LNCAP (cell line): Measurements from ENCODE around the gene KRTAP10-3.

ENCODE experiments used
- CTCF ChIP-seq: fragments of 450-650 bp; IDR thresholded peaks from 2 replicates; pipeline ENCODE4 v1.5.1; 2017; ENCODE audit warnings: mild to moderate bottlenecking

KRTAP10-3 gene

DNA sequence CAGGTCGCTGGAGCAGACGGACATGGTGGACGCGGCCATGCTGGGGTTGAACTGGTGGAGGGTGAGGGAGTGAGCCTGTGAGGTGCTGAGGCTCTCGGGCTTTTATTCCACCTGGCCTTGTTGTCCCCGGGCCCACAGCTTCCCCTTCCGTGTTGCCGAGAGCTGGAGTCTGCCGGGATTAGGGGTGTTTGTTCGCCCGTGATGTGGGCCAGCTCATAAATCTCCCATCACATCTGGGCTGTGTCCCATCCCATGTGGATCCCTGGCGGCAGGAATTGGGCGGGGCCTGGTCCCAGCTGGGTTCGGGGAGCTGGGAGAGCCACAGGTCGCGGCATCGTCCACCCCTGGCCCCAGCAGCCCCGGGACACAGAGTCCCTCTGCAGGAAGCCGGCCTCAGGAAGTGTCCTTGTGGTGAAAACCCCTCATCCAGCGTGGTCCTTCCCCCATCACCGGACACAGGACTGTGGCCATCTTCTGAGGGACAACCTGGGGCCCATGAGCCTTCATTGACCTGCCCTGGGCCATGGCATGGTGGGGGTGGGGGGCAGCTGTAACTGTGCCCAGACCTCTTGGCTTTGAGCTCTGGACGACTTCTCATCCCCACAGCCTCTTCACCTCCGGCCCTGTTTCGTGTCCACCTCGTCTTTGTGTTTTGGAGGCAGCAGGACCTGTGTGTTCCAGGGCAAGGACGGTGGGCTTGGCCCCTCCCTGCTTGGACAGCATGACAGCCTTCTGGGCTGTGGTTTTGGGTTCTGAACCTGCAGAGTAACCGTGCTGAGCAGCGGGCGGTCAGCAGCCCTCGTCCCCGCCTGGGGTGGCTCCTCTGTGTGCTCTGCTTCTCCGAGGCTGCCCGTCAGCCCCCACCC is 34.1 kb upstream of the KRTAP10-3 start, which contains the start of gene KRTAP10-6:
Gene KRTAP10-6, minus strand, starts transcription at position 60 of the 866 bp plus-strand sequence. Its CDS starts 21 bp downstream, at position 39.
- no peak for TF ChIP-seq CTCF

- no peak for TF ChIP-seq CTCF
Measured at GRCh38 chr21:44590311-44590721, 31.7 kb upstream of the KRTAP10-3 start.

DNA sequence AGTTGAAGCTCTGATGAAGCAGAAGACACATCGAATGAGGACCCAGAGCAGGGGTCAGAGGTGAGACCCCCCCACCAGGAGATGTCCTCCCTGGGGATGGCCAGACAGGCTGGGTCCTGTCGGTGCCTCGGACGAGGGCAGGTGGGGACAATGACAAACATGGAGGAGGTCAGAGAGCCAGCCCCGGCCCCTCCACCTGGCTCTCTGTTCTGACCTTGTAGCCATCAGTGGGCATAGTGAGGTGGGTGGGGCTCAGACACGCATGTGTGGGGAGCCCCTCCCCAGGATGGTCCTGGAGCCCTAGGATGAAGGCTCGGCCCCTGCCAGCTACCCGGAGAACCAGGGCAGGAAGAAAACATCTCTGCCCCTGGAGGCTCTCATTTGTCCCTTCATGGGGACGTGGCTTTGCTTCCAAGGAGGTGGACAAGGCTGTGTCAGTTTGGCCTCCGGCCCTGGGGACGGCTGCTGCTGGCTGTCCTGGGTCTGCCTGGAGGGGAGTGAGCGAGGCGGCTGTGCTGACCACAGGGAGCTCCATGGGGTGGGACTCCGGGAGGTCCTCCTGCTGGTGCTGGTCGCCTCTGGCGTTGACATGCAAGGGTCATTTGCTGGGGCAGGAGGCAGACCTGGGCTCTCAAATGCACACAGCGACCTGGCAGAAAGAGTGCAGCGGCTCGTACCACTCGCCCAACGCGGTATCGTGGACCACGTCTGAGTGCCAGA is 31.2 kb upstream of the KRTAP10-3 start:
- no peak for TF ChIP-seq CTCF

DNA sequence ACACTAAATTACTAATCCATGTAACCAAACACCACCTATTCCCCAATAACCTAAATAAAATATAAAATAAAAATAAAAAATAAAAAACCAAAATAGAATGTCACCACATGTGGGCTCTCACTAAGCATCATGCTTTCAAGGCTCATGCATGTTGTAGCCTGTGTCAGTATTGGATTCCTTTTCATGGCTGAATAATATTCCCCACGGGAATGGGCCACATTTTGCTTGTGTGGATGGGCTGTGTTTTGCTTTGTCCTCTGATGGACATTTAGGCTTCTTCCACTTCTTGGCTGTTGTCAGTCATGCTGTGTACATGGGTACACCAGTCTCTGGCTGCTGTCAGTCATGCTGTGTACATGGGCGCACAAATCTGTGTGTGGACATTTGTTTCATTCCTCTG is 30.5 kb upstream of the KRTAP10-3 start:
- TF ChIP-seq CTCF, result no peak

DNA sequence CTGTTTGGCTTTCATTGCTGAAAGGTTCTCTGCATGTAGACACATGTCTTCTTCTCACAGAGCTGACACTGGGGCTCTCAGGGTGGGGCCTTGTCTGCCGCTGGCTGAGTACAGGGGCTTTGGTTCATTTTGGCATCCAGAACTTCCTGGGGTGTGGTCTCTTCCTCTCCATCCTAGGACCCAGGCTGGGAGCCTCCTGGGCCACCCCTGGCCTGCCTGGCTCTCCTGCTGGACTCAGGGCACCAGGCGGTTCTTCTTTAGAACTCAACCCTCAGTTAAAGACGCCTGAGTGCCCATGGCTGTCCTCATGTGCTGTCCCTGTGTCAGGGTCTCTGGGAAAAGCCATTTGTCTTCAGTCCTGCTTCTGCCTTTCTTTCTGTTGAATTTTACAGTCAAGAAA is 27.3 kb upstream of the KRTAP10-3 start:
- TF ChIP-seq CTCF, result no peak

- TF ChIP-seq CTCF, result no peak
Measured at GRCh38 chr21:44583800-44584147, 25.2 kb upstream of the KRTAP10-3 start.

DNA sequence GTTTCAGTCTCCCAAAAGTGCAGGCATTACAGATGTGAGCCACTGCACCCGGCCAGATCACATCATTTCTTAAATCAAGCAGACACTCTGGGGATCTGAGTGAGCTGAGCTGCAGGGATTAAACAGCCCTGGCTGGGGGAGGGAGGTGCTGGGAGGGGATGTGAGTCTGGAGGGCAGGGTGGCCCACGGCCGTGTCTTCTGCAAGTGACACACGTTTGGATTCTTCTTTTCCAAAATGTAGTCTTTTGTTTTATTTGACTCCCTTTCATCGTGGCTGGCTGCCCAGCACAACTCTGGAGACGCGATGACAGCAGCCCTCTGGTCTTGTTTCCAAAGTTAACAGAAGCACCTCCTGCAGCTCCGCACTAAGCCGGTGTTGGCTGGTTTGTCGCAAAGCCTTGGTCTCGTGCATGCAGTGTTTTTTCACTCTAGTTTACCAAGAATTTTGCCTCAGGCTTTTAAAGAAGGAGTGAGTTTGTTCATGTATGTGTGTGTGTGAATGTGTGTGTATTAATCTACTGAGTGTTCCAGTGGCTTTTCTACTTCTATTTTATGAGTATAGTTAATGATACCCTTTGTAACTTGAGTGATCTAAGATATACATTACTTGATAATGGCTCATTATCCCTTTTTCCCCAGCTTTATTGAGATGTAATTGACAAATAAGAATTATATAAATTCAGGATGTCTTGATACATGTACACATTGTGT is 24.6 kb upstream of the KRTAP10-3 start:
- no peak for TF ChIP-seq CTCF
